ENCODE measurements around the gene DUSP22. TPM values are rescaled to one million over a fixed set of nuclear protein-coding genes. Genes with fewer than 3 reads are reported as not detected.

DUSP22 gene
- total and polyA plus RNA-seq, 4 donors = 28.2 to 42.3 (median 29.7) TPM

GRCh38 chr6:343226-343935, 51.1 kb downstream of the DUSP22 start:
- DNase-seq (ENCODE audit: low read depth in 4 of 6, low spot score in 6 of 6) = no peak
- 79% methylated on average over 10 of the region's 10 CpGs for WGBS (ENCODE audit: insufficient coverage)
- no peaks in the 10 kb centered on the region for H3K9me3 ChIP-seq (ENCODE audit: control insufficient read depth, insufficient read depth, low read length)

GRCh38 chr6:343960-344815, 51.9 kb downstream of the DUSP22 start:
- Histone ChIP-seq H3K36me3 (ENCODE audit: control insufficient read depth, insufficient read depth, low read length) (peaks cover 20% of the 10 kb centered on the region), H3K27ac (ENCODE audit: low read depth, low read length) (no peak overlapping the region), H3K4me3 (ENCODE audit: low read depth, low read length) (no peak overlapping the region), H3K4me1 (ENCODE audit: control insufficient read depth, insufficient read depth, low read length) (peaks cover 21% of the 10 kb centered on the region), H3K27me3 (ENCODE audit: control insufficient read depth, insufficient read depth, low read length) (no peaks in the 10 kb centered on the region), H3K9me3 (ENCODE audit: control insufficient read depth, insufficient read depth, low read length) (peaks cover 1% of the 10 kb centered on the region)
- DNase-seq (ENCODE audit: low read depth in 4 of 6, low spot score in 6 of 6) = peak in 2 of 6 donors; percentile 60 to 66
- WGBS (ENCODE audit: insufficient coverage) = 67% methylated on average over 17 of the region's 20 CpGs

More at GRCh38 chr6:343226-343935, 51.1 kb downstream of the DUSP22 start:
- H3K4me3 ChIP-seq (ENCODE audit: low read depth, low read length) = no peak overlapping the region
- H3K4me1 ChIP-seq (ENCODE audit: control insufficient read depth, insufficient read depth, low read length) = peaks cover 21% of the 10 kb centered on the region
- H3K27me3 ChIP-seq (ENCODE audit: control insufficient read depth, insufficient read depth, low read length) = no peaks in the 10 kb centered on the region
- H3K27ac ChIP-seq (ENCODE audit: low read depth, low read length) = no peak overlapping the region
- H3K36me3 ChIP-seq (ENCODE audit: control insufficient read depth, insufficient read depth, low read length) = peaks cover 12% of the 10 kb centered on the region

GRCh38 chr6:344816-345340, 52.6 kb downstream of the DUSP22 start:
- DNase-seq (ENCODE audit: low read depth in 4 of 6, low spot score in 6 of 6) = no peak
- Histone ChIP-seq H3K27me3 (ENCODE audit: control insufficient read depth, insufficient read depth, low read length) (no peaks in the 10 kb centered on the region), H3K27ac (ENCODE audit: low read depth, low read length) (no peak overlapping the region), H3K4me3 (ENCODE audit: low read depth, low read length) (no peak overlapping the region), H3K9me3 (ENCODE audit: control insufficient read depth, insufficient read depth, low read length) (peaks cover 1% of the 10 kb centered on the region), H3K4me1 (ENCODE audit: control insufficient read depth, insufficient read depth, low read length) (peaks cover 21% of the 10 kb centered on the region), H3K36me3 (ENCODE audit: control insufficient read depth, insufficient read depth, low read length) (peaks cover 26% of the 10 kb centered on the region)
- 60% methylated on average over 6 of the region's 8 CpGs for WGBS (ENCODE audit: insufficient coverage)

GRCh38 chr6:345747-346385, 53.6 kb downstream of the DUSP22 start:
- peaks cover 25% of the 10 kb centered on the region for H3K36me3 ChIP-seq (ENCODE audit: control insufficient read depth, insufficient read depth, low read length)
- H3K27me3 ChIP-seq (ENCODE audit: control insufficient read depth, insufficient read depth, low read length) = no peaks in the 10 kb centered on the region
- H3K4me1 ChIP-seq (ENCODE audit: control insufficient read depth, insufficient read depth, low read length) = peaks cover 21% of the 10 kb centered on the region
- peak in 4 of 6 donors; percentile 29 to 80 (median 50) for DNase-seq (ENCODE audit: low read depth in 4 of 6, low spot score in 6 of 6)
- no peak overlapping the region for H3K4me3 ChIP-seq (ENCODE audit: low read depth, low read length)
- H3K27ac ChIP-seq (ENCODE audit: low read depth, low read length) = no peak overlapping the region
- H3K9me3 ChIP-seq (ENCODE audit: control insufficient read depth, insufficient read depth, low read length) = peaks cover 1% of the 10 kb centered on the region
- 67% methylated on average over 17 of the region's 17 CpGs for WGBS (ENCODE audit: insufficient coverage)

- DNase-seq (ENCODE audit: low read depth in 4 of 6, low spot score in 6 of 6) = peak in 3 of 6 donors; percentile 26 to 75 (median 71)
- Histone ChIP-seq H3K27ac (ENCODE audit: low read depth, low read length) (no peak overlapping the region), H3K36me3 (ENCODE audit: control insufficient read depth, insufficient read depth, low read length) (peaks cover 23% of the 10 kb centered on the region), H3K4me1 (ENCODE audit: control insufficient read depth, insufficient read depth, low read length) (peaks cover 21% of the 10 kb centered on the region), H3K27me3 (ENCODE audit: control insufficient read depth, insufficient read depth, low read length) (no peaks in the 10 kb centered on the region), H3K9me3 (ENCODE audit: control insufficient read depth, insufficient read depth, low read length) (peaks cover 1% of the 10 kb centered on the region), H3K4me3 (ENCODE audit: low read depth, low read length) (no peak overlapping the region)
- WGBS (ENCODE audit: insufficient coverage) = 59% methylated on average over 6 of the region's 10 CpGs
Measured at GRCh38 chr6:346386-347030, 54.2 kb downstream of the DUSP22 start.

GRCh38 chr6:347232-347631, 54.9 kb downstream of the DUSP22 start:
- Histone ChIP-seq H3K27ac (ENCODE audit: low read depth, low read length) (no peak overlapping the region), H3K9me3 (ENCODE audit: control insufficient read depth, insufficient read depth, low read length) (peaks cover 1% of the 10 kb centered on the region), H3K27me3 (ENCODE audit: control insufficient read depth, insufficient read depth, low read length) (no peaks in the 10 kb centered on the region), H3K4me1 (ENCODE audit: control insufficient read depth, insufficient read depth, low read length) (peaks cover 21% of the 10 kb centered on the region), H3K4me3 (ENCODE audit: low read depth, low read length) (no peak overlapping the region), H3K36me3 (ENCODE audit: control insufficient read depth, insufficient read depth, low read length) (peaks cover 26% of the 10 kb centered on the region)
- no peak for DNase-seq (ENCODE audit: low read depth in 4 of 6, low spot score in 6 of 6)
- 84% methylated on average over 4 of the region's 4 CpGs for WGBS (ENCODE audit: insufficient coverage)

- H3K27ac ChIP-seq (ENCODE audit: low read depth, low read length) = no peak overlapping the region
- 91% methylated on average over 27 of the region's 27 CpGs for WGBS (ENCODE audit: insufficient coverage)
- H3K27me3 ChIP-seq (ENCODE audit: control insufficient read depth, insufficient read depth, low read length) = no peaks in the 10 kb centered on the region
- peaks cover 1% of the 10 kb centered on the region for H3K9me3 ChIP-seq (ENCODE audit: control insufficient read depth, insufficient read depth, low read length)
- no peak overlapping the region for H3K4me3 ChIP-seq (ENCODE audit: low read depth, low read length)
- no peak for DNase-seq (ENCODE audit: low read depth in 4 of 6, low spot score in 6 of 6)
- peaks cover 30% of the 10 kb centered on the region for H3K36me3 ChIP-seq (ENCODE audit: control insufficient read depth, insufficient read depth, low read length)
- peaks cover 21% of the 10 kb centered on the region for H3K4me1 ChIP-seq (ENCODE audit: control insufficient read depth, insufficient read depth, low read length)
Measured at GRCh38 chr6:347951-348859, 55.9 kb downstream of the DUSP22 start.

GRCh38 chr6:348860-349396, 56.6 kb downstream of the DUSP22 start:
- H3K36me3 ChIP-seq (ENCODE audit: control insufficient read depth, insufficient read depth, low read length) = peaks cover 30% of the 10 kb centered on the region
- H3K4me3 ChIP-seq (ENCODE audit: low read depth, low read length) = no peak overlapping the region
- WGBS (ENCODE audit: insufficient coverage) = 87% methylated on average over 21 of the region's 21 CpGs
- peaks cover 14% of the 10 kb centered on the region for H3K4me1 ChIP-seq (ENCODE audit: control insufficient read depth, insufficient read depth, low read length)
- DNase-seq (ENCODE audit: low read depth in 4 of 6, low spot score in 6 of 6) = no peak
- H3K9me3 ChIP-seq (ENCODE audit: control insufficient read depth, insufficient read depth, low read length) = peaks cover 1% of the 10 kb centered on the region
- no peaks in the 10 kb centered on the region for H3K27me3 ChIP-seq (ENCODE audit: control insufficient read depth, insufficient read depth, low read length)
- H3K27ac ChIP-seq (ENCODE audit: low read depth, low read length) = no peak overlapping the region
